GM18498 (cell line): ENCODE results near the gene SPOPL.

Source experiments
- ATAC-seq: cut with Tn5 transposase; IDR thresholded peaks from one replicate; pipeline ENCODE4 v1.9.1; 2021; ENCODE audit warnings: mild to moderate bottlenecking, moderate library complexity; ENCODE audit not compliant: unreplicated experiment

The SPOPL gene

GRCh38 chr2:138493334-138493733 lies 8.2 kb upstream of the SPOPL start:
- ATAC-seq: no peak

GRCh38 chr2:138494265-138494966 lies 7.2 kb upstream of the SPOPL start:
- no peak for ATAC-seq

GRCh38 chr2:138495384-138495783 lies 6.2 kb upstream of the SPOPL start:
- no peak for ATAC-seq

GRCh38 chr2:138496096-138496651 lies 5.4 kb upstream of the SPOPL start:
- ATAC-seq: no peak

- ATAC-seq: no peak
These were observed 4.3 kb upstream of the SPOPL start for GRCh38 chr2:138497294-138497693.

- ATAC-seq: no peak
These were observed 1.9 kb upstream of the SPOPL start for GRCh38 chr2:138499684-138500083.

- peak; percentile 16 for ATAC-seq
These were observed 762 bp upstream of the SPOPL start for GRCh38 chr2:138500592-138501424.

GRCh38 chr2:138502255-138503086 lies 901 bp downstream of the SPOPL start:
- ATAC-seq: peak; percentile 2

- ATAC-seq: peak; percentile 13
These were observed 1.5 kb downstream of the SPOPL start for GRCh38 chr2:138503087-138503442.

- no peak for ATAC-seq
These were observed 2.1 kb downstream of the SPOPL start for GRCh38 chr2:138503652-138504051.

GRCh38 chr2:138504092-138504491 lies 2.5 kb downstream of the SPOPL start:
- ATAC-seq: no peak

- peak; percentile 27 for ATAC-seq
These were observed 3.1 kb downstream of the SPOPL start for GRCh38 chr2:138504546-138505235.

GRCh38 chr2:138507267-138507666 lies 5.7 kb downstream of the SPOPL start:
- ATAC-seq: no peak

GRCh38 chr2:138510319-138510718 lies 8.7 kb downstream of the SPOPL start:
- no peak for ATAC-seq

GRCh38 chr2:138512672-138513071 lies 11.1 kb downstream of the SPOPL start:
- ATAC-seq: no peak

GRCh38 chr2:138514173-138514572 lies 12.6 kb downstream of the SPOPL start:
- ATAC-seq: no peak

- no peak for ATAC-seq
These were observed 13.5 kb downstream of the SPOPL start for GRCh38 chr2:138515092-138515491.

- ATAC-seq: no peak
These were observed 14.6 kb downstream of the SPOPL start for GRCh38 chr2:138516030-138516704.

- no peak for ATAC-seq
These were observed 17.3 kb downstream of the SPOPL start for GRCh38 chr2:138518860-138519259.

- ATAC-seq: no peak
These were observed 20.3 kb downstream of the SPOPL start for GRCh38 chr2:138521821-138522220.
